BE2C (cell line): Measurements from ENCODE around the gene SPDYC. TPM values are rescaled to one million over a fixed set of nuclear protein-coding genes. Genes with fewer than 3 reads are reported as not detected.

Experiments used
- DNase-seq: peaks from one replicate; pipeline ENCODE4 v3.0.0-alpha.2; 2020
- H3K27me3 ChIP-seq: fragments of 250-450 bp; sonication (Bioruptor Pico); 2 replicates; pipeline ENCODE4 v1.5.1; 2020; ENCODE audit warnings: mild to moderate bottlenecking
- H3K36me3 ChIP-seq: fragments of 250-450 bp; sonication (Bioruptor Pico); 2 replicates; pipeline ENCODE4 v1.5.1; 2020; ENCODE audit warnings: mild to moderate bottlenecking
- H3K4me1 ChIP-seq: fragments of 250-450 bp; sonication (Bioruptor Pico); 2 replicates; pipeline ENCODE4 v1.5.1; 2020
- H3K4me3 ChIP-seq: 2 replicates; pipeline ENCODE4 v1.5.1; 2011; ENCODE audit warnings: low read depth, low read length
- H3K9me3 ChIP-seq: fragments of 250-450 bp; sonication (Bioruptor Pico); 2 replicates; pipeline ENCODE4 v1.5.1; 2020
- polyA plus RNA-seq: library from polyadenylated mRNA; unstranded; fragments of >200 nt; gene quantifications from one replicate; pipeline ENCODE4 v1.2.1, GENCODE V29; 2012; ENCODE audit warnings: low read depth, missing spikeins; ENCODE audit not compliant: insufficient read length, insufficient read depth
- TF ChIP-seq, protein P1 (sequence below): IDR thresholded peaks from 2 replicates; pipeline ENCODE4 v1.5.1; 2012; ENCODE audit warnings: mild to moderate bottlenecking, low read depth, low read length

The SPDYC gene, protein sequence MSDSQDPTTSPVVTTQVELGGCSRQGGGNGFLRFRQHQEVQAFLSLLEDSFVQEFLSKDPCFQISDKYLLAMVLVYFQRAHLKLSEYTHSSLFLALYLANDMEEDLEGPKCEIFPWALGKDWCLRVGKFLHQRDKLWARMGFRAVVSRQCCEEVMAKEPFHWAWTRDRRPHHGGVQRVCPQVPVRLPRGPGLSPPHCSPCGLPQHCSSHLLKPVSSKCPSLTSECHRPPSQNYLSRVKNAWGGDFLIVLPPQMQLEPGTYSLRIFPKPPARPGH
- polyA plus RNA-seq: not detected

GRCh38 chr11:65170058-65170534, at the start of gene SPDYC:
TSS of gene SPDYC (plus strand) at chr11:65170233. CDS start at chr11:65171358, 1,125 bp downstream.
- Histone ChIP-seq H3K4me3 (no peak within 1 kb of the TSS), H3K4me1 (no peaks in the 10 kb centered on the region), H3K36me3 (no peaks in the 10 kb centered on the region), H3K27me3 (no peaks in the 10 kb centered on the region), H3K9me3 (no peaks in the 10 kb centered on the region)
- DNase-seq: no peak
- TF ChIP-seq, protein P1, sequence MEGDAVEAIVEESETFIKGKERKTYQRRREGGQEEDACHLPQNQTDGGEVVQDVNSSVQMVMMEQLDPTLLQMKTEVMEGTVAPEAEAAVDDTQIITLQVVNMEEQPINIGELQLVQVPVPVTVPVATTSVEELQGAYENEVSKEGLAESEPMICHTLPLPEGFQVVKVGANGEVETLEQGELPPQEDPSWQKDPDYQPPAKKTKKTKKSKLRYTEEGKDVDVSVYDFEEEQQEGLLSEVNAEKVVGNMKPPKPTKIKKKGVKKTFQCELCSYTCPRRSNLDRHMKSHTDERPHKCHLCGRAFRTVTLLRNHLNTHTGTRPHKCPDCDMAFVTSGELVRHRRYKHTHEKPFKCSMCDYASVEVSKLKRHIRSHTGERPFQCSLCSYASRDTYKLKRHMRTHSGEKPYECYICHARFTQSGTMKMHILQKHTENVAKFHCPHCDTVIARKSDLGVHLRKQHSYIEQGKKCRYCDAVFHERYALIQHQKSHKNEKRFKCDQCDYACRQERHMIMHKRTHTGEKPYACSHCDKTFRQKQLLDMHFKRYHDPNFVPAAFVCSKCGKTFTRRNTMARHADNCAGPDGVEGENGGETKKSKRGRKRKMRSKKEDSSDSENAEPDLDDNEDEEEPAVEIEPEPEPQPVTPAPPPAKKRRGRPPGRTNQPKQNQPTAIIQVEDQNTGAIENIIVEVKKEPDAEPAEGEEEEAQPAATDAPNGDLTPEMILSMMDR: no peak

DNA sequence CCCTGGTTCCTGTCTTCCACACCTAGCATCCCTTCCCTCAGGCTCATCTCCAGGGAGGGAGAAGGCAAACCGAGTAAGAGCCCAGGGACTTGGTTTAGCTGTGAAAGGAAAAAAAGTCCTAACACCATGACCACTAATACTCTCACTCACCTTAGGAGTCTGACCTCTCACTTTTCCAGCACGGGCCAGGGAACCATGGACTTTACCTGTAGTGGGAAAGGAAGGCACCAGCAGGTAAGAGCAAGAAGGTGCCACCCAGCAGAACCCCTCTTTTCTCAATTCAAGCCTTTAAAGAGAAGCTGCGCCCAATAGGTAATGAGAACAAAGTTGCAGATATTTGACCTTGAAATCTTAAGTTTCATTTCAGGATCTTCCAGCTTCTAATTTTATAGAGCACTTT, 49.2 kb upstream of the SPDYC start:
- Histone ChIP-seq H3K4me3 (peak overlapping the region; percentile 88), H3K4me1 (no peaks in the 10 kb centered on the region), H3K27me3 (no peaks in the 10 kb centered on the region), H3K9me3 (no peaks in the 10 kb centered on the region), H3K36me3 (peaks cover 16% of the 10 kb centered on the region)
- no peak for DNase-seq
- TF ChIP-seq, protein P1: no peak

DNA sequence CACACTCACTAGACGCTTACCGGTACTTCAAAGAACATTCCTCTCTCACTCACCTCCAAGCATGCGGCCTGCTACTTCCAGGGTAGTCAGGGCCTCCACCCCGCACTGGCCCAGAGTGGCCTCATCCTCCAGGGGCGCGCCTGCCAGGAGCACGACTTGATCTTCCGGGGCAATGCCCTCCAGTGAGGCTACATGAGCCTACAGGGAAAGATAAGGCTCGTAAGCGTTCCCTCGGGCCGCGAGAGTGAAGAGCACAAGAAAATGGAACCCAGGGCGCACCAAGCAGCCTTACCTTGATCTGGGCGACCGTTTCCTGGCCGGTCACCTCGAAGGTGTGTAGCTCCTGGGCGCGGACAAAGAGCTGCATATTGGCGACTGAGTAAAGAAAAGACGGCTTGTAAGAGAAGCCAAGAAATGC, 48.6 kb upstream of the SPDYC start:
- no peaks in the 10 kb centered on the region for H3K27me3 ChIP-seq
- peaks cover 12% of the 10 kb centered on the region for H3K36me3 ChIP-seq
- no peaks in the 10 kb centered on the region for H3K9me3 ChIP-seq
- TF ChIP-seq, protein P1: no peak
- no peak for DNase-seq
- peak overlapping the region; percentile 88 for H3K4me3 ChIP-seq
- H3K4me1 ChIP-seq: no peaks in the 10 kb centered on the region

- TF ChIP-seq, protein P1: no peak
- peaks cover 10% of the 10 kb centered on the region for H3K36me3 ChIP-seq
Observed at GRCh38 chr11:65121865-65122696, 48.0 kb upstream of the SPDYC start, which contains the start of the genes FAU and MRPL49. TSS of gene FAU (minus strand) at chr11:65122134. CDS start at chr11:65121813, 321 bp downstream. TSS of gene MRPL49 (plus strand) at chr11:65122321. CDS start at chr11:65122347, 26 bp downstream.

DNA sequence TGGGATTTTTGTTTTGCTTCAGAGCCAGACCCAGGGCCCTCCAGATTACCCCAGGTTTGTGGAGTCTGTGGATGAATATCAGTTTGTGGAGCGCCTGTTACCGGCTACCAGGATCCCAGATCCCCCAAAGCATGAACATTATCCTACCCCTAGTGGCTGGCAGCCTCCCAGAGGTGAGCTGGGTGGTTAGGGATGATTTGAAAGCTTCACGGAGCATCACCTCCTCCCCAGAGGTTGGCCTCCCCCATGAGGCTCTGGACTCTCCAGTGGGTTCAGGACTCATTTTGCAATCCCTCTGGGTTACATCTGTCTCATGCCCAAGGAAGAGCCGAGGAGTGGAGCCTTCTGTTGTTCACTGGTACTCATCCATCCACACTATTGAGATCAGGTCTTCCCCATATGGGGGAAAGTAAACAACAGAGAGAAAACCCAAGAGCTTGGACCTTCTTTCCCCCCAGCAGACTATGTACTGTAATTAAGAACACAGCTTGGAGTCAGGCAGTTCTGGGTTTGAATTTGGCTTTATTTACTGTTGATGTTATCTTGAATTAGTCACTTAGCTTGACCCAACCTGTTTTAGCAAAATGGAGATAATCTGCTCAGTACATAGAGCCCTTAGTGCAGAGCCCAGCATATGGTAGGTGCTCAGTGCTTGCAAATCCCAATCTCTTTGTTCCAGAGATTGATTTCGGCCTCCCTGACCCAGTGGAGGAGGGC, 45.4 kb upstream of the SPDYC start:
- Histone ChIP-seq H3K4me3 (no peak overlapping the region), H3K9me3 (no peaks in the 10 kb centered on the region), H3K4me1 (no peaks in the 10 kb centered on the region), H3K36me3 (peaks cover 10% of the 10 kb centered on the region), H3K27me3 (no peaks in the 10 kb centered on the region)
- no peak for DNase-seq
- TF ChIP-seq, protein P1: no peak

More at GRCh38 chr11:65121865-65122696, 48.0 kb upstream of the SPDYC start, which contains the start of the genes FAU and MRPL49:
- Histone ChIP-seq H3K4me3 (peak within 1 kb of the TSS; percentile 88), H3K9me3 (no peaks in the 10 kb centered on the region), H3K27me3 (no peaks in the 10 kb centered on the region), H3K4me1 (no peaks in the 10 kb centered on the region)
- peak; percentile 94 for DNase-seq
